HEK293 (cell line): Measurements from ENCODE around the gene TLK1.

ENCODE experiments used
- AEBP2 ChIP-seq: fragments of 450-650 bp; formaldehyde crosslinking; IDR thresholded peaks from 2 replicates; pipeline ENCODE4 v1.5.1; 2016; ENCODE audit warnings: missing biosample characterization, missing genetic modification characterization, borderline replicate concordance
- BCL11B ChIP-seq: fragments of 450-650 bp; formaldehyde crosslinking; IDR thresholded peaks from 2 replicates; pipeline ENCODE4 v1.5.1; 2016; ENCODE audit warnings: low read depth, missing biosample characterization, missing genetic modification characterization
- GLIS1 ChIP-seq: fragments of 450-650 bp; formaldehyde crosslinking; IDR thresholded peaks from 2 replicates; pipeline ENCODE4 v1.5.1; 2016; ENCODE audit warnings: missing biosample characterization, missing genetic modification characterization
- HOXD13 ChIP-seq: sonication (generic); formaldehyde crosslinking; IDR thresholded peaks from 2 replicates; pipeline ENCODE4 v1.8.0; 2022; ENCODE audit warnings: missing genetic modification reagents, borderline replicate concordance
- IKZF3 ChIP-seq: fragments of 450-650 bp; IDR thresholded peaks from 2 replicates; pipeline ENCODE4 v1.5.0; 2018; ENCODE audit warnings: missing biosample characterization, mild to moderate bottlenecking, missing genetic modification characterization, moderate library complexity
- KLF8 ChIP-seq: fragments of 450-650 bp; formaldehyde crosslinking; IDR thresholded peaks from 2 replicates; pipeline ENCODE4 v1.5.1; 2016; ENCODE audit warnings: missing biosample characterization, missing genetic modification characterization
- OSR2 ChIP-seq: fragments of 450-650 bp; formaldehyde crosslinking; IDR thresholded peaks from 2 replicates; pipeline ENCODE4 v1.5.1; 2016; ENCODE audit warnings: missing biosample characterization, missing genetic modification characterization
- OVOL3 ChIP-seq: fragments of 450-650 bp; formaldehyde crosslinking; IDR thresholded peaks from 2 replicates; pipeline ENCODE4 v1.5.1; 2016; ENCODE audit warnings: missing biosample characterization, missing genetic modification characterization
- PRDM6 ChIP-seq: fragments of 450-650 bp; formaldehyde crosslinking; IDR thresholded peaks from 2 replicates; pipeline ENCODE4 v1.5.1; 2017; ENCODE audit warnings: missing biosample characterization, missing genetic modification characterization
- SP2 ChIP-seq: fragments of 450-650 bp; formaldehyde crosslinking; IDR thresholded peaks from 2 replicates; pipeline ENCODE4 v1.5.1; 2016; ENCODE audit warnings: missing biosample characterization, missing genetic modification characterization
- TRIM28 ChIP-seq: IDR thresholded peaks from 2 replicates; pipeline ENCODE4 v1.6.1; 2011; ENCODE audit warnings: low read length, control low read depth, borderline replicate concordance
- YY1 ChIP-seq: fragments of 450-650 bp; formaldehyde crosslinking; IDR thresholded peaks from 2 replicates; pipeline ENCODE4 v1.5.1; 2018; ENCODE audit warnings: missing biosample characterization, missing genetic modification characterization
- ZBTB48 ChIP-seq: fragments of 450-650 bp; formaldehyde crosslinking; IDR thresholded peaks from 2 replicates; pipeline ENCODE4 v1.5.1; 2016; ENCODE audit warnings: missing biosample characterization, missing genetic modification characterization
- ZIC2 ChIP-seq: fragments of 450-650 bp; formaldehyde crosslinking; IDR thresholded peaks from 2 replicates; pipeline ENCODE4 v1.5.1; 2016; ENCODE audit warnings: missing biosample characterization, missing genetic modification characterization
- ZNF121 ChIP-seq: fragments of 450-650 bp; formaldehyde crosslinking; IDR thresholded peaks from 2 replicates; pipeline ENCODE4 v1.5.1; 2016; ENCODE audit warnings: missing biosample characterization, missing genetic modification characterization
- ZNF133 ChIP-seq: fragments of 450-650 bp; formaldehyde crosslinking; IDR thresholded peaks from 2 replicates; pipeline ENCODE4 v1.5.1; 2016; ENCODE audit warnings: missing biosample characterization, missing genetic modification characterization
- ZNF18 ChIP-seq: fragments of 450-650 bp; formaldehyde crosslinking; IDR thresholded peaks from 2 replicates; pipeline ENCODE4 v1.5.1; 2016; ENCODE audit warnings: missing biosample characterization, missing genetic modification characterization
- ZNF2 ChIP-seq: fragments of 450-650 bp; formaldehyde crosslinking; IDR thresholded peaks from 2 replicates; pipeline ENCODE4 v1.5.1; 2016; ENCODE audit warnings: missing biosample characterization, missing genetic modification characterization
- ZNF280D ChIP-seq: fragments of 450-650 bp; formaldehyde crosslinking; IDR thresholded peaks from 2 replicates; pipeline ENCODE4 v1.5.1; 2016; ENCODE audit warnings: missing biosample characterization, missing genetic modification characterization
- ZNF311 ChIP-seq: fragments of 450-650 bp; formaldehyde crosslinking; IDR thresholded peaks from 2 replicates; pipeline ENCODE4 v1.5.1; 2017; ENCODE audit warnings: missing biosample characterization, missing genetic modification characterization, borderline replicate concordance
- ZNF324 ChIP-seq: fragments of 450-650 bp; formaldehyde crosslinking; IDR thresholded peaks from 2 replicates; pipeline ENCODE4 v1.5.1; 2016; ENCODE audit warnings: missing biosample characterization, missing genetic modification characterization
- ZNF416 ChIP-seq: fragments of 450-650 bp; formaldehyde crosslinking; IDR thresholded peaks from 2 replicates; pipeline ENCODE4 v1.5.1; 2016; ENCODE audit warnings: missing biosample characterization, missing genetic modification characterization
- ZNF510 ChIP-seq: fragments of 450-650 bp; formaldehyde crosslinking; IDR thresholded peaks from 2 replicates; pipeline ENCODE4 v1.5.1; 2018; ENCODE audit warnings: mild to moderate bottlenecking, missing genetic modification characterization, missing biosample characterization; ENCODE audit not compliant: insufficient replicate concordance
- ZNF558 ChIP-seq: fragments of 450-650 bp; formaldehyde crosslinking; IDR thresholded peaks from 2 replicates; pipeline ENCODE4 v1.5.1; 2016; ENCODE audit warnings: missing biosample characterization, missing genetic modification characterization
- ZNF571 ChIP-seq: fragments of 450-650 bp; formaldehyde crosslinking; IDR thresholded peaks from 2 replicates; pipeline ENCODE4 v1.5.0; 2017; ENCODE audit warnings: missing biosample characterization, missing genetic modification characterization
- ZNF624 ChIP-seq: fragments of 450-650 bp; formaldehyde crosslinking; IDR thresholded peaks from 2 replicates; pipeline ENCODE4 v1.5.1; 2017; ENCODE audit warnings: missing biosample characterization, missing genetic modification characterization
- ZNF629 ChIP-seq: fragments of 450-650 bp; formaldehyde crosslinking; IDR thresholded peaks from 2 replicates; pipeline ENCODE4 v1.5.1; 2017; ENCODE audit warnings: missing biosample characterization, missing genetic modification characterization
- ZNF645 ChIP-seq: fragments of 450-650 bp; formaldehyde crosslinking; IDR thresholded peaks from 2 replicates; pipeline ENCODE4; 2016; ENCODE audit warnings: missing biosample characterization, missing genetic modification characterization
- ZNF704 ChIP-seq: fragments of 450-650 bp; formaldehyde crosslinking; IDR thresholded peaks from 2 replicates; pipeline ENCODE4 v1.5.1; 2016; ENCODE audit warnings: missing biosample characterization, missing genetic modification characterization
- ZNF785 ChIP-seq: fragments of 450-650 bp; formaldehyde crosslinking; IDR thresholded peaks from 2 replicates; pipeline ENCODE4 v1.5.1; 2016; ENCODE audit warnings: missing biosample characterization, missing genetic modification characterization

The TLK1 gene

GRCh38 chr2:171086352-171087290 lies 74.1 kb downstream of the TLK1 start (continued):
- TF ChIP-seq OVOL3 (no peak; the same call in 1 of the 2 replicates), ZNF624 (no peak), ZNF133 (no peak), ZNF311 (tag by site-specific recombination) (no peak), TRIM28 (peak; percentile 60; the same call in 1 of the 2 replicates), ZNF416 (tag by site-specific recombination) (no peak), ZNF18 (tag by site-specific recombination) (no peak), ZNF629 (tag by site-specific recombination) (0 out of 2 replicates have a peak, but pooled peaks have one; percentile 10), ZNF785 (tag by site-specific recombination) (no peak), ZNF2 (tag by site-specific recombination) (0 out of 2 replicates have a peak, but pooled peaks have one; percentile 60), IKZF3 (tag by site-specific recombination) (peak; percentile 33; the same call in 1 of the 2 replicates), SP2 (tag by site-specific recombination) (no peak), ZNF324 (no peak), ZNF121 (tag by site-specific recombination) (peak; percentile 51; the same call in 1 of the 2 replicates), ZIC2 (tag by site-specific recombination) (peak; percentile 64), ZNF645 (tag by site-specific recombination) (no peak), ZNF558 (tag by site-specific recombination) (no peak), GLIS1 (tag by site-specific recombination) (no peak), KLF8 (tag by site-specific recombination) (no peak), ZNF280D (tag by site-specific recombination) (no peak), ZNF510 (tag by site-specific recombination) (peak; percentile 34), YY1 (tag by site-specific recombination) (no peak), PRDM6 (tag by site-specific recombination) (peak; percentile 96), ZNF704 (tag by site-specific recombination) (no peak), ZNF571 (tag by site-specific recombination) (no peak), AEBP2 (tag by site-specific recombination) (no peak), BCL11B (tag by site-specific recombination) (peak; percentile 65), HOXD13 (no peak), OSR2 (tag by site-specific recombination) (peak; percentile 18; the same call in 1 of the 2 replicates), ZBTB48 (no peak)
